CD4-positive, alpha-beta memory T cell (primary cell): ENCODE data around the gene LRRC8C. TPM values are rescaled to one million over a fixed set of nuclear protein-coding genes. Genes with fewer than 3 reads are reported as not detected.
A peak's percentile ranks its signal among the peaks of the same experiment; 100 is the strongest.

Experiments used
- CTCF ChIA-PET: fragments of 350-600 bp; sonication (Branson Sonifier 250); formaldehyde crosslinking; loops from one replicate; lab custom pipeline; 2021; ENCODE audit warnings: inconsistent platforms; ENCODE audit not compliant: partially characterized antibody; lab: Charles Lee
- POLR2A ChIA-PET: fragments of 350-600 bp; sonication (Branson Sonifier 250); formaldehyde crosslinking; loops from one replicate; lab custom pipeline; 2021; ENCODE audit not compliant: partially characterized antibody; lab: Charles Lee
- DNase-seq, 5 donors: peaks; one replicate each; pipeline versions ENCODE4 v3.0.0 to v3.0.0-alpha.2; 2020 to 2022; ENCODE audit warnings: mixed read lengths in 1 of 5
- H3K27ac ChIP-seq: one replicate; pipeline ENCODE4 v1.7.0; 2013; ENCODE audit warnings: low read depth, low read length
- H3K27me3 ChIP-seq: 2 replicates; pipeline ENCODE4 v1.7.0; 2013; ENCODE audit warnings: mild to moderate bottlenecking, low read length, moderate library complexity; ENCODE audit not compliant: insufficient read depth
- H3K36me3 ChIP-seq: 2 replicates; pipeline ENCODE4 v1.7.0; 2013; ENCODE audit warnings: mild to moderate bottlenecking, low read length, moderate library complexity; ENCODE audit not compliant: insufficient read depth
- H3K4me1 ChIP-seq: 2 replicates; pipeline ENCODE4 v1.7.0; 2013; ENCODE audit warnings: mild to moderate bottlenecking, low read length, moderate library complexity; ENCODE audit not compliant: insufficient read depth
- H3K4me3 ChIP-seq, 2 donors: one replicate each; pipeline ENCODE4 v1.7.0; 2013; ENCODE audit warnings: low read length in 2 of 2, mild to moderate bottlenecking in 1 of 2
- H3K9me3 ChIP-seq, 2 donors: one replicate each; pipeline ENCODE4 v1.7.0; 2013; ENCODE audit warnings: low read length in 2 of 2, control low read depth in 1 of 2; ENCODE audit not compliant: control insufficient read depth in 1 of 2
- H3K27ac Mint-ChIP-seq, 7 donors: one replicate each; pipeline ENCODE4 v1.8.0; 2020 to 2021; ENCODE audit warnings: mixed read lengths in 7 of 7, mild to moderate bottlenecking in 6 of 7, inconsistent platforms in 3 of 7, moderate library complexity in 3 of 7
- H3K27me3 Mint-ChIP-seq, 2 donors: one replicate each; pipeline ENCODE4 v1.8.0; 2020 to 2021; ENCODE audit warnings: mixed read lengths in 2 of 2
- H3K36me3 Mint-ChIP-seq, 2 donors: one replicate each; pipeline ENCODE4 v1.8.0; 2020 to 2021; ENCODE audit warnings: mixed read lengths in 2 of 2, inconsistent platforms in 1 of 2, mild to moderate bottlenecking in 1 of 2
- H3K4me1 Mint-ChIP-seq, 4 donors: one replicate each; pipeline ENCODE4 v1.8.0; 2020 to 2021; ENCODE audit warnings: mixed read lengths in 4 of 4, mild to moderate bottlenecking in 1 of 4
- H3K4me3 Mint-ChIP-seq, 8 donors: one replicate each; pipeline ENCODE4 v1.8.0; 2020 to 2021; ENCODE audit warnings: mixed read lengths in 8 of 8, mild to moderate bottlenecking in 7 of 8, moderate library complexity in 6 of 8, inconsistent platforms in 3 of 8
- H3K9me3 Mint-ChIP-seq, 8 donors: one replicate each; pipeline ENCODE4 v1.8.0; 2020 to 2021; ENCODE audit warnings: mixed read lengths in 8 of 8, mild to moderate bottlenecking in 5 of 8, inconsistent platforms in 3 of 8, moderate library complexity in 1 of 8
- intact Hi-C: fragments of 100-400 bp; cut with micrococcal nuclease; formaldehyde crosslinking; loops from one replicate; pipeline ENCODE4 v1.15.1; 2023
- polyA plus RNA-seq, 2 donors: library from polyadenylated mRNA; unstranded; fragments of 300-500 nt; fragmentation: Illumina TruSeq; gene quantifications; one replicate each; pipeline ENCODE4 v1.2.3, GENCODE V29; 2021
- total RNA-seq, 2 experiments: library from RNA; stranded (reverse); gene quantifications; one replicate each; pipeline ENCODE4 v1.2.3, GENCODE V29; 2021

The LRRC8C gene
- 10 to 100 TPM; 56.7 to 57.1 TPM for total RNA-seq
- polyA plus RNA-seq: 10 to 100 TPM; 21.2 to 30.1 TPM

DNA sequence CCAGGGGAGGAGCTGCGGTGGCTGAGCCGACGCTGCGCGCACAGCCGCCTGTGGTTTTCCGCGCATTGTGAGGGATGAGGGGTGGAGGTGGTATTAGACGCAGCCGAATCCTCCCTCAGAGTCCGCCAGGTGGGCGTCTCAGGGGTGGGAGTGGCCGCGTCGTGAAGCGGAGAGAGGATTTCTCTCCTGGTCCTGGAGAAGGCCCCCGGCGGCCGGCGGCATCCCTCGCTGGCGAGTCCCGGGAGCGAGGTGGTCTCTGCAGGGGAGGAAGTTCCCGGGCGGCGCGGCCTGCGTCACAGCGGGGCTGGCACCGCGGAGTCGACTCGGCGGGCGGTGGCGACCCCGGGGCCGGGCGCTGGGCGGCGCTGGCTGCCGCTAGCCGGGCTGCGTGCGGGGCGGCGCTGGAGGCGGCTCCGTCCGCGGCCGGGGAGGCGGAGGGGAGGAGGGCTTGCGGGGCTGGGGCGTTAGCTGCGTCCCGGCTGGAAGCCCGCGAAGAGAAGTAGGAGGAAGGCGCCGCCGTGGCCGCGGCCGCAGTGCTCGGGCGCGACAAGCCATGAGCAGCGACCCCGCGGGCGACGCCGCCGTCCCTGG is at the start of gene LRRC8C:
TSS of gene LRRC8C (plus strand) at position 464 of the 591 bp plus-strand sequence. CDS start 53,354 bp downstream, outside the sequence.
- Histone ChIP-seq H3K4me1 (peaks cover 76% of the 10 kb centered on the region), H3K4me3 (peak within 1 kb of the TSS; percentile 73 to 89), H3K27ac (peak within 1 kb of the TSS; percentile 96), H3K9me3 (no peaks in the 10 kb centered on the region), H3K27me3 (no peaks in the 10 kb centered on the region), H3K36me3 (no peaks in the 10 kb centered on the region)
- POLR2A ChIA-PET: interaction anchor here (0.6 to 30.2 kb wide), 21 partner anchors 9 to 211 kb away, joined by 3 to 813 read pairs (median 6); partner anchors contain the start of genes LRRC8B and LRRC8D
- DNase-seq: peak; percentile 90 to 95 (median 92)
- intact Hi-C loops: loop anchor here (1.0 to 5.0 kb wide), 9 partner anchors 24 to 355 kb away; partner anchors contain the start of gene LRRC8B
- H3K27me3 Mint-ChIP-seq: no peaks in the 10 kb centered on the region
- H3K27ac Mint-ChIP-seq: peak within 1 kb of the TSS; percentile 96 to 99 (median 98)
- CTCF ChIA-PET: interaction anchor here (0.7 to 32.4 kb wide), 18 partner anchors 10 to 148 kb away, joined by 3 to 688 read pairs (median 5); no protein-coding TSS in a partner anchor
- peak within 1 kb of the TSS; percentile 96 to 99 (median 98) for H3K4me3 Mint-ChIP-seq
- peaks cover 0 to 1% (median 0%) of the 10 kb centered on the region in 8 donors for H3K9me3 Mint-ChIP-seq
- H3K4me1 Mint-ChIP-seq: peaks cover 60 to 90% (median 74%) of the 10 kb centered on the region in 4 donors
- H3K36me3 Mint-ChIP-seq: peaks cover 0 to 27% of the 10 kb centered on the region in 2 donors

DNA sequence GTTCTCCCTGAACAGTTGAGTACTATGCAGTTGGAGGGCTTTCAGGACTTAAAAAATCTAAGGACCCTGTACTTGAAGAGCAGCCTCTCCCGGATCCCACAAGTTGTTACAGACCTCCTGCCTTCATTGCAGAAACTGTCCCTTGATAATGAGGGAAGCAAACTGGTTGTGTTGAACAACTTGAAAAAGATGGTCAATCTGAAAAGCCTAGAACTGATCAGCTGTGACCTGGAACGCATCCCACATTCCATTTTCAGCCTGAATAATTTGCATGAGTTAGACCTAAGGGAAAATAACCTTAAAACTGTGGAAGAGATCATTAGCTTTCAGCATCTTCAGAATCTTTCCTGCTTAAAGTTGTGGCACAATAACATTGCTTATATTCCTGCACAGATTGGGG is 48.7 kb upstream of the LRRC8C start:
- Histone ChIP-seq H3K4me3 (no peak overlapping the region), H3K4me1 (no peaks in the 10 kb centered on the region), H3K9me3 (no peaks in the 10 kb centered on the region), H3K27ac (no peak overlapping the region), H3K27me3 (no peaks in the 10 kb centered on the region), H3K36me3 (peaks cover 19% of the 10 kb centered on the region)
- H3K9me3 Mint-ChIP-seq: no peaks in the 10 kb centered on the region
- POLR2A ChIA-PET: interaction anchor here (0.7 to 1.3 kb wide), 2 partner anchors 24 to 26 kb away, joined by 3 to 5 read pairs; no protein-coding TSS in a partner anchor
- intact Hi-C loops: loop anchor here (5.0 kb wide), 1 partner anchor 37 kb away; no protein-coding TSS in a partner anchor
- peak overlapping the region in 1 of 7 donors; percentile 25 for H3K27ac Mint-ChIP-seq
- H3K27me3 Mint-ChIP-seq: no peaks in the 10 kb centered on the region
- CTCF ChIA-PET: interaction anchor here (1.2 to 1.8 kb wide), 3 partner anchors 32 to 179 kb away, joined by 3 to 6 read pairs (median 4); no protein-coding TSS in a partner anchor
- H3K4me1 Mint-ChIP-seq: peaks cover 10 to 15% (median 11%) of the 10 kb centered on the region in 4 donors
- peaks cover 63 to 68% of the 10 kb centered on the region in 2 donors for H3K36me3 Mint-ChIP-seq
- no peak for DNase-seq
- H3K4me3 Mint-ChIP-seq: no peak overlapping the region

DNA sequence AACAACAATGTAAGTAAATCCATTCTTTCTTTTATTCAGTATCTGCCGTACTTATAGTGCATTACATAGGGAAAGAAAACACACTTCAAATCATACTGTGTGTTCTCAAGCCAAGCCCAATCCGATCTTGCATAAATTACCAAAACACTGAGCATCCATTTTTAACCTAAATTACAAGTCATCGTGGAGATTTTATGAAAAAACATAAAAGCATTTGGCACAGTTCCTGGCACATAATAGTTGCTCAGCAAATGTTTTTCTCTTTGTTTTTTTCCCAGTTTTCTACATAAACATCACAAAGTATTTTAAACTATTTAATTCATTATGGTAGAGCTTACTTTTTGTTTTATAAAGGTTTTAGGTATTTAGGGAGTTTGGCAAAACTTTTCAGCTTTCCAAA is 48.1 kb upstream of the LRRC8C start:
- H3K9me3 Mint-ChIP-seq: no peaks in the 10 kb centered on the region
- Histone ChIP-seq H3K36me3 (peaks cover 16% of the 10 kb centered on the region), H3K27ac (no peak overlapping the region), H3K9me3 (no peaks in the 10 kb centered on the region), H3K4me1 (no peaks in the 10 kb centered on the region), H3K27me3 (no peaks in the 10 kb centered on the region), H3K4me3 (no peak overlapping the region)
- ChIA-PET POLR2A (interaction anchor here (0.8 to 1.3 kb wide), 3 partner anchors 9 to 25 kb away, joined by 3 to 5 read pairs (median 4); no protein-coding TSS in a partner anchor), CTCF (interaction anchor here (0.9 to 1.8 kb wide), 5 partner anchors 19 to 178 kb away, joined by 3 to 6 read pairs (median 3); no protein-coding TSS in a partner anchor)
- H3K4me1 Mint-ChIP-seq: peaks cover 14 to 18% (median 17%) of the 10 kb centered on the region in 4 donors
- H3K27me3 Mint-ChIP-seq: no peaks in the 10 kb centered on the region
- H3K4me3 Mint-ChIP-seq: no peak overlapping the region
- intact Hi-C loops: loop anchor here (5.0 kb wide), 1 partner anchor 37 kb away; no protein-coding TSS in a partner anchor
- no peak overlapping the region for H3K27ac Mint-ChIP-seq
- no peak for DNase-seq
- H3K36me3 Mint-ChIP-seq: peaks cover 62 to 65% of the 10 kb centered on the region in 2 donors

DNA sequence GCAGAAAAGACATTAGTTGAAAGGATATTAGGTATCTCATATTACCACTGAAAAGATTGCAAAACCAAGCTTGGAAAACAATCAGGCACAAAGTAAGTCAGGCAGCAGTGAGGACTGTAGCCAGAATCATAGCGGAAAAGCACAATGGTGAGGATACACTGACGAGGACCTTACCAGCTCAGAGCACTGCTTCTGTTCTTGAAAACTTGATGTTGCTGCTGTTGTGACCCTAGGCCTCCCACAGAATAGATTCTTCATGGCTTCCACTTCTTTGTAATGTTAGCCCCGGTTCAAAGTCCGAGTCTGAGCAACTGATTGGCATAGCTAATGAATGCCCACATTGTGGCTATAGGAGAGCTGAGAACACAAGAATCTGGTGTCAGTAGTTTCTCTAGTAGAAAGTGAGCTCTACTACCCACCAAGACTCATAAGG is 45.2 kb upstream of the LRRC8C start:
- DNase-seq: no peak
- Mint-ChIP-seq H3K27ac (no peak overlapping the region), H3K27me3 (no peaks in the 10 kb centered on the region), H3K36me3 (peaks cover 38 to 41% of the 10 kb centered on the region in 2 donors), H3K4me1 (peaks cover 28 to 35% (median 30%) of the 10 kb centered on the region in 4 donors), H3K4me3 (no peak overlapping the region), H3K9me3 (no peaks in the 10 kb centered on the region)
- no peaks in the 10 kb centered on the region for H3K9me3 ChIP-seq
- no peak overlapping the region for H3K27ac ChIP-seq
- no peaks in the 10 kb centered on the region for H3K27me3 ChIP-seq
- ChIA-PET CTCF (interaction anchor here (1.2 to 1.4 kb wide), 3 partner anchors 11 to 175 kb away, joined by 3 to 6 read pairs (median 5); no protein-coding TSS in a partner anchor), POLR2A (no interaction called here)
- peaks cover 6% of the 10 kb centered on the region for H3K36me3 ChIP-seq
- H3K4me1 ChIP-seq: peaks cover 13% of the 10 kb centered on the region
- intact Hi-C loops: no loop called here
- no peak overlapping the region for H3K4me3 ChIP-seq

DNA sequence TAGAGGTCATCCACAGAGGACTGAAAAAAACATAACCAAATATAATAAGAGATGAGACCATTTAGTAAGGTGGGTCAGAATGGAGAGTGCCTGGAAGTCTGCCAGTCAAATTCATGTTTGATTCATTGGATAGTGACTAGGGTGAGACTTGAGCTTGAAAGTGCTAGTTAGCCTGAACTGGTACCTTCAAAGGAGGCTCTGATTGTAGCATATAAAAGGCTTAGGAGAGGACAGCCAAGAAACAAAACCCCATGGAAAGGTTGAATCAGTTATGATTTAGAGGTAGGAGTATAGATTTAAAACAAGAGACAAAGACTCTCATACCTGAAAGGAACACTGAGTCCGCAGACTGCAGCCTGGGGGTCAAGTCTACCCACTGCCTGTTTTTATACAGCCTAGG is 44.4 kb upstream of the LRRC8C start:
- Mint-ChIP-seq H3K4me1 (peaks cover 32 to 41% (median 34%) of the 10 kb centered on the region in 4 donors), H3K36me3 (peaks cover 33 to 36% of the 10 kb centered on the region in 2 donors), H3K9me3 (no peaks in the 10 kb centered on the region), H3K27me3 (no peaks in the 10 kb centered on the region), H3K27ac (peak overlapping the region in 2 of 7 donors; percentile 11 to 42), H3K4me3 (no peak overlapping the region)
- H3K9me3 ChIP-seq: no peaks in the 10 kb centered on the region
- intact Hi-C loops: no loop called here
- H3K27me3 ChIP-seq: no peaks in the 10 kb centered on the region
- ChIA-PET POLR2A (no interaction called here), CTCF (interaction anchor here (1.4 kb wide), 1 partner anchor 10 kb away, joined by 5 read pairs; no protein-coding TSS in a partner anchor)
- peaks cover 16% of the 10 kb centered on the region for H3K4me1 ChIP-seq
- H3K36me3 ChIP-seq: no peaks in the 10 kb centered on the region
- no peak overlapping the region for H3K4me3 ChIP-seq
- no peak overlapping the region for H3K27ac ChIP-seq
- DNase-seq: no peak

DNA sequence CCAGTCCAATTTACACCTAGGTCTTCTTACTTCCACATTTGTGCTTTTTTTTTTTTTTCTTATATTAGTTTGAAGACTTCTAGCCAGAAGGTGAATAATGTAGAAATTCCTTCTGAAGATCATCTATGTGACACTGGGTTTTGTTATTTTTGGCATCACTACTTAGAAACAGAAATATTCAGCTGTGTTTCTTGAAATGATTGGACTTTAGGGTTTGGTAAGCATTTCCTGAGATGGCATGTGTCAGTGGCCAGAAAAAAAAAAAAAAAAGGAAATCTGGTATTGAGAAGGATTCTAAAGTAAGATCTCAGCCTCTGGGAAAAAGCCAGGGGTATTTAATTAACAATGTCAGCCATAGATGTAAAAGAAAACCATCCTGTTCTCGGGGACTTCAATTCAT is 43.4 kb upstream of the LRRC8C start:
- no peak overlapping the region for H3K27ac ChIP-seq
- peaks cover 35 to 48% (median 42%) of the 10 kb centered on the region in 4 donors for H3K4me1 Mint-ChIP-seq
- no peaks in the 10 kb centered on the region for H3K27me3 ChIP-seq
- no peaks in the 10 kb centered on the region for H3K36me3 ChIP-seq
- ChIA-PET CTCF (interaction anchor here (0.6 to 2.5 kb wide), 6 partner anchors 14 to 226 kb away, joined by 3 to 11 read pairs (median 4); partner anchors contain the start of gene GBP6), POLR2A (interaction anchor here (0.6 to 2.1 kb wide), 6 partner anchors 15 to 139 kb away, joined by 3 to 6 read pairs (median 3); partner anchors contain the start of gene LRRC8C)
- peaks cover 23% of the 10 kb centered on the region for H3K4me1 ChIP-seq
- peaks cover 26 to 29% of the 10 kb centered on the region in 2 donors for H3K36me3 Mint-ChIP-seq
- H3K4me3 Mint-ChIP-seq: no peak overlapping the region
- peak overlapping the region in 3 of 7 donors; percentile 4 to 24 (median 6) for H3K27ac Mint-ChIP-seq
- H3K9me3 ChIP-seq: no peaks in the 10 kb centered on the region
- H3K4me3 ChIP-seq: no peak overlapping the region
- no peak for DNase-seq
- no peaks in the 10 kb centered on the region for H3K9me3 Mint-ChIP-seq
- no peaks in the 10 kb centered on the region for H3K27me3 Mint-ChIP-seq
- intact Hi-C loops: no loop called here
